SK-N-SH (cell line): ENCODE measurements around the gene MAP6. TPM values are rescaled to one million over a fixed set of nuclear protein-coding genes. Genes with fewer than 3 reads are reported as not detected.

Source experiments
- CTCF ChIA-PET: fragments of 300-600, 350-600 bp; formaldehyde crosslinking; extraction: SDS; loops from one replicate; lab custom pipeline; 2021; lab: Yijun Ruan, JAX
- POLR2A ChIA-PET: fragments of 350-600 bp; sonication (Branson Sonifier 250); formaldehyde crosslinking; extraction: SDS; loops from one replicate; lab custom pipeline; 2020; ENCODE audit warnings: antibody characterized with exemption, inconsistent platforms; lab: Yijun Ruan, JAX
- DNase-seq: peaks from one replicate; pipeline ENCODE4 v3.0.0; 2012
- H2AFZ ChIP-seq: fragments of 200-600 bp; sonication (generic); 2 replicates; pipeline ENCODE4 v1.8.1; 2016; ENCODE audit warnings: antibody characterized with exemption, mild to moderate bottlenecking, low read depth
- H3F3A ChIP-seq: fragments of 200-600 bp; sonication (generic); replicated peaks from 2 replicates; pipeline ENCODE3; 2016; ENCODE audit warnings: antibody characterized with exemption, mild to moderate bottlenecking; ENCODE audit not compliant: insufficient read depth
- H3K27ac ChIP-seq, 2 experiments: fragments of 200-500 bp in 1 of 2; fragments of 200-600 bp in 1 of 2; sonication (Bioruptor generic) in 1 of 2; sonication (generic), shearing (Covaris generic) in 1 of 2; 2 replicates each; pipeline versions ENCODE4 v1.5.1 to v1.6.1; 2014 to 2016; ENCODE audit warnings: low read depth in 2 of 2, inconsistent platforms in 1 of 2, low read length in 1 of 2, mild to moderate bottlenecking in 1 of 2, mixed read lengths in 1 of 2
- H3K27me3 ChIP-seq: fragments of 200-600 bp; sonication (generic), shearing (Covaris generic); 2 replicates; pipeline ENCODE4 v1.6.1; 2016; ENCODE audit warnings: mixed run types; ENCODE audit not compliant: insufficient read depth
- H3K36me3 ChIP-seq, 2 experiments: fragments of 200-500 bp in 1 of 2; fragments of 200-600 bp in 1 of 2; sonication (Bioruptor generic) in 1 of 2; sonication (generic) in 1 of 2; replicated peaks in 1 of 2; 2 replicates each; pipeline versions ENCODE3 to v1.5.1; 2014 to 2016; ENCODE audit warnings: low read length in 1 of 2, mild to moderate bottlenecking in 1 of 2; ENCODE audit not compliant: insufficient read depth in 2 of 2, control insufficient read depth in 1 of 2
- H3K4me1 ChIP-seq, 2 experiments: fragments of 200-500 bp in 1 of 2; fragments of 200-600 bp in 1 of 2; sonication (Bioruptor generic) in 1 of 2; sonication (generic), shearing (Covaris generic) in 1 of 2; 2 replicates each; pipeline versions ENCODE4 v1.5.1 to v1.6.1; 2014 to 2016; ENCODE audit warnings: low read depth in 1 of 2, low read length in 1 of 2, mixed run types in 1 of 2; ENCODE audit not compliant: insufficient read depth in 2 of 2, control insufficient read depth in 1 of 2
- H3K4me2 ChIP-seq: fragments of 200-600 bp; sonication (generic), shearing (Covaris generic); 2 replicates; pipeline ENCODE4 v1.6.1; 2017; ENCODE audit warnings: mixed run types
- H3K4me3 ChIP-seq, 2 experiments: fragments of 200-500 bp in 1 of 2; fragments of 200-600 bp in 1 of 2; sonication (Bioruptor generic) in 1 of 2; sonication (generic), shearing (Covaris generic) in 1 of 2; 2 replicates each; pipeline versions ENCODE4 v1.5.1 to v1.8.1; 2014 to 2016; ENCODE audit warnings: low read depth in 2 of 2, inconsistent platforms in 1 of 2, low read length in 1 of 2, mild to moderate bottlenecking in 1 of 2, mixed read lengths in 1 of 2, moderate library complexity in 1 of 2
- H3K79me2 ChIP-seq: fragments of 200-600 bp; sonication (generic); 2 replicates; pipeline ENCODE4 v1.8.1; 2017; ENCODE audit warnings: mild to moderate bottlenecking; ENCODE audit not compliant: insufficient read depth
- H3K9ac ChIP-seq: fragments of 200-600 bp; sonication (generic); 2 replicates; pipeline ENCODE4 v1.6.1; 2017; ENCODE audit warnings: mixed run types
- H3K9me2 ChIP-seq: fragments of 200-600 bp; sonication (generic); 2 replicates; pipeline ENCODE4 v1.6.1; 2017; ENCODE audit warnings: mixed run types
- H3K9me3 ChIP-seq: fragments of 200-600 bp; sonication (generic); 2 replicates; pipeline ENCODE4 v1.6.1; 2017; ENCODE audit warnings: mixed run types, mild to moderate bottlenecking, moderate library complexity
- H4K20me1 ChIP-seq: fragments of 200-600 bp; sonication (generic); 2 replicates; pipeline ENCODE4 v1.6.1; 2017; ENCODE audit warnings: mild to moderate bottlenecking, mixed run types; ENCODE audit not compliant: insufficient read depth
- ELF1 ChIP-seq: IDR thresholded peaks from 2 replicates; pipeline ENCODE4 v1.4.0; 2012
- GATA2 ChIP-seq: sonication (generic); formaldehyde crosslinking; IDR thresholded peaks from 2 replicates; pipeline ENCODE4 v1.5.0; 2020; ENCODE audit warnings: mild to moderate bottlenecking, missing genetic modification reagents
- JUND ChIP-seq: IDR thresholded peaks from 2 replicates; pipeline ENCODE4 v1.4.0; 2012
- MAX ChIP-seq: IDR thresholded peaks from 2 replicates; pipeline ENCODE4 v1.4.0; 2012; ENCODE audit warnings: low read depth
- MEF2A ChIP-seq: IDR thresholded peaks from 2 replicates; pipeline ENCODE4 v1.4.0; 2012; ENCODE audit warnings: low read depth, borderline replicate concordance
- NFIC ChIP-seq: IDR thresholded peaks from 2 replicates; pipeline ENCODE4 v1.4.0; 2012; ENCODE audit warnings: borderline replicate concordance
- NRF1 ChIP-seq: IDR thresholded peaks from 2 replicates; pipeline ENCODE4 v1.6.1; 2012; ENCODE audit warnings: low read depth, mild to moderate bottlenecking, low read length
- PBX3 ChIP-seq: IDR thresholded peaks from 2 replicates; pipeline ENCODE4; 2012
- TAF1 ChIP-seq: IDR thresholded peaks from 2 replicates; pipeline ENCODE4 v1.6.1; 2012; ENCODE audit warnings: low read depth, mild to moderate bottlenecking, low read length, moderate library complexity, borderline replicate concordance
- TCF12 ChIP-seq: IDR thresholded peaks from 2 replicates; pipeline ENCODE4 v1.4.0; 2012
- TEAD4 ChIP-seq: IDR thresholded peaks from 2 replicates; pipeline ENCODE4 v1.4.0; 2012; ENCODE audit warnings: mild to moderate bottlenecking, borderline replicate concordance; ENCODE audit not compliant: insufficient read depth
- ZBTB33 ChIP-seq: IDR thresholded peaks from 2 replicates; pipeline ENCODE4 v1.4.0; 2012; ENCODE audit warnings: low read depth, borderline replicate concordance
- WGBS: methylation state at CpG from one replicate; pipeline ENCODE4 v1.1.6; 2017; ENCODE audit warnings: low lambda C conversion rate; 5-methylcytosine and 5-hydroxymethylcytosine counted together
- polyA plus RNA-seq, 3 experiments: library from polyadenylated mRNA; depleted of rRNA; stranded (reverse); fragments of >200 nt; gene quantifications; 2 replicates each; pipeline ENCODE4 v1.2.3, GENCODE V29; 2012

The MAP6 gene
- polyA plus RNA-seq, 1 of the 3 experiments (the other 2 are of a cell fraction): 11.1 TPM

- no peak overlapping the region for H2AFZ ChIP-seq
- POLR2A ChIA-PET: no interaction called here
- H3K9me2 ChIP-seq: no peaks in the 10 kb centered on the region
- H3K4me2 ChIP-seq: no peak overlapping the region
- DNase-seq: no peak
- no peaks in the 10 kb centered on the region for H3K9me3 ChIP-seq
- whole genome bisulfite sequencing: 90% methylated on average over 4 of the region's 4 CpGs
- TF ChIP-seq TEAD4 (no peak), JUND (no peak), TCF12 (no peak), NRF1 (no peak), MEF2A (no peak), GATA2 (CRISPR knock-in tag) (no peak), PBX3 (no peak), TAF1 (no peak), MAX (no peak), ELF1 (no peak)
- H3K27ac ChIP-seq: peak overlapping the region in 1 of 2 experiments; percentile 100; a peak in 2 of 4 replicates
- H3K27me3 ChIP-seq: no peaks in the 10 kb centered on the region
- no peak overlapping the region for H3K9ac ChIP-seq
- no peaks in the 10 kb centered on the region for H4K20me1 ChIP-seq
- peaks cover 20% of the 10 kb centered on the region for H3F3A ChIP-seq
- H3K4me3 ChIP-seq: no peak overlapping the region
- H3K79me2 ChIP-seq: no peaks in the 10 kb centered on the region
- CTCF ChIA-PET: interaction anchor here (1.1 to 4.8 kb wide), 3 partner anchors 13 to 27 kb away, joined by 3 to 23 read pairs (median 3); no protein-coding TSS in a partner anchor
- peaks cover 30 to 65% of the 10 kb centered on the region in 2 experiments for H3K4me1 ChIP-seq
- no peaks in the 10 kb centered on the region for H3K36me3 ChIP-seq
Observed at GRCh38 chr11:75625021-75625420, 43.8 kb downstream of the MAP6 start.

- Histone ChIP-seq H3K4me1 (peaks cover 0 to 13% of the 10 kb centered on the region in 2 experiments; a peak in 2 of 4 replicates), H2AFZ (no peak overlapping the region), H3F3A (no peaks in the 10 kb centered on the region), H3K79me2 (no peaks in the 10 kb centered on the region), H3K4me3 (no peak overlapping the region), H3K9ac (no peak overlapping the region), H3K27me3 (no peaks in the 10 kb centered on the region), H4K20me1 (no peaks in the 10 kb centered on the region), H3K9me3 (no peaks in the 10 kb centered on the region), H3K36me3 (no peaks in the 10 kb centered on the region), H3K9me2 (no peaks in the 10 kb centered on the region), H3K4me2 (no peak overlapping the region), H3K27ac (no peak overlapping the region; a peak in 1 of 4 replicates)
- ChIA-PET CTCF (interaction anchor here (0.9 to 2.7 kb wide), 4 partner anchors 11 to 19 kb away, joined by 3 to 11 read pairs (median 5); no protein-coding TSS in a partner anchor), POLR2A (no interaction called here)
- WGBS: 81% methylated on average over 5 of the region's 5 CpGs
- no peak for DNase-seq
- TF ChIP-seq NFIC (no peak), ZBTB33 (no peak), GATA2 (CRISPR knock-in tag) (no peak), TEAD4 (no peak)
Observed at GRCh38 chr11:75616281-75616680, 52.6 kb downstream of the MAP6 start.
